ENCODE data around the gene BMPR1A. TPM values are rescaled to one million over a fixed set of nuclear protein-coding genes. Genes with fewer than 3 reads are reported as not detected.

The BMPR1A gene
- total RNA-seq, 2 donors from 2014 or later = 9.9 to 12.2 TPM

DNA sequence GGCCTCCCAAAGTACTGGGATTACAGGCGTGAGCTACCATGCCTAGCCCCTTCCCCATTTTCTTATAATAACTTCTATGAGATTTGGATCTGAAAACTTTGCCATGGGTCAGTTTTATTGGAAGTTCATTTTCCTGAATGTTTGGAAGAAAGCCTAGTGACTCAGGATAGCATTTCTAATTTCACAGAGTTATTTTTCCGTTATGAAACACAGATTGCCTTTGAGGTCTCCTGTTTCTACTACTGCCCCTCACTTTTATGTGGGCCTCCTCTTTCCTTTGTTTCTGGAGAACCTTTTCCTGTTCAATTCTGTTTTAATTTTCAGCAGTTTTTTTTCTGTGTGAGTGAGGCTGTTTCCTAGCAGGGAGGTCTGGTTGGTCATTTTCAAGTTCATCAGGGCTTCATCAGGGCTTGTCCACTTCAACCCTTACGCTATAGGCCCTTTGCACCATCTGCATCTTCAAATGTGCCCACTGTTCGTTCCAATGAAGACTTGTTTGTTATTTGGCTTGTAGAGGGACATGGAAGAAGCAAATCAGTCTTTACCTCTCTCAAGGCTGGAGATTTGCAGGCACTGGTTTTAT is 58.7 kb downstream of the BMPR1A start:
- DNase-seq = no peak
- no peak overlapping the region for H3K27ac ChIP-seq
- 85 to 87% methylated on average over 4 of the region's 4 CpGs for WGBS, 2 donors
- H3K4me1 ChIP-seq = peaks cover 7% of the 10 kb centered on the region
- H3K9me3 ChIP-seq = no peaks in the 10 kb centered on the region
- intact Hi-C loops (cut with DNase I) = no loop called here
- H3K27me3 ChIP-seq = no peaks in the 10 kb centered on the region
- no peaks in the 10 kb centered on the region for H3K36me3 ChIP-seq (replicated peaks in 1 of 2; ENCODE audit: insufficient read depth in 1 of 2, low read depth in 2 of 2)
- TF ChIP-seq, protein P1, sequence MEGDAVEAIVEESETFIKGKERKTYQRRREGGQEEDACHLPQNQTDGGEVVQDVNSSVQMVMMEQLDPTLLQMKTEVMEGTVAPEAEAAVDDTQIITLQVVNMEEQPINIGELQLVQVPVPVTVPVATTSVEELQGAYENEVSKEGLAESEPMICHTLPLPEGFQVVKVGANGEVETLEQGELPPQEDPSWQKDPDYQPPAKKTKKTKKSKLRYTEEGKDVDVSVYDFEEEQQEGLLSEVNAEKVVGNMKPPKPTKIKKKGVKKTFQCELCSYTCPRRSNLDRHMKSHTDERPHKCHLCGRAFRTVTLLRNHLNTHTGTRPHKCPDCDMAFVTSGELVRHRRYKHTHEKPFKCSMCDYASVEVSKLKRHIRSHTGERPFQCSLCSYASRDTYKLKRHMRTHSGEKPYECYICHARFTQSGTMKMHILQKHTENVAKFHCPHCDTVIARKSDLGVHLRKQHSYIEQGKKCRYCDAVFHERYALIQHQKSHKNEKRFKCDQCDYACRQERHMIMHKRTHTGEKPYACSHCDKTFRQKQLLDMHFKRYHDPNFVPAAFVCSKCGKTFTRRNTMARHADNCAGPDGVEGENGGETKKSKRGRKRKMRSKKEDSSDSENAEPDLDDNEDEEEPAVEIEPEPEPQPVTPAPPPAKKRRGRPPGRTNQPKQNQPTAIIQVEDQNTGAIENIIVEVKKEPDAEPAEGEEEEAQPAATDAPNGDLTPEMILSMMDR (IDR thresholded peaks at IDR 0.05) = no peak
- no peak for TF ChIP-seq POLR2A (IDR thresholded peaks at IDR 0.05)
- no peak overlapping the region for H3K4me3 ChIP-seq
- ATAC-seq = no peak

DNA sequence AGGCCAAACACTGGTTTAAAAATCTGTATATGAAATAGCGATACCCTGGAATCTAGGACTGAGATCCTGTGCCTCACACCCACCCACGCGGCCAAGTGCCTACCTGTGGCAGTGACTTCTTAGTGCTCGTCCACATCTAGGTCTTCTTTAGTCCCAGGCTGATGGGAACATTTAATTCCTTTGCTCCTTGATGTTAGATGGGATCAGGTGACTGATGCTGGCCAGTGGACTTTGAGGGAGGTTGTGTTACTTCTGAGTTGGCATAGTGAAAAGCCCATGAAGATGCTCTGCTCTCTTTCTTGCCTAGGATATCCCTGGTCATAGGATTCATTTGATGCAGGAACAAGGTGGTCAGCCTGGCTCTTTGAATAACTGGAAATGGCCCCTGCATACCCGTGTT is 59.2 kb downstream of the BMPR1A start:
- intact Hi-C loops (cut with DNase I) = no loop called here
- Histone ChIP-seq H3K4me3 (no peak overlapping the region), H3K27me3 (no peaks in the 10 kb centered on the region), H3K36me3 (replicated peaks in 1 of 2; ENCODE audit: insufficient read depth in 1 of 2, low read depth in 2 of 2) (no peaks in the 10 kb centered on the region), H3K9me3 (no peaks in the 10 kb centered on the region), H3K27ac (no peak overlapping the region), H3K4me1 (peaks cover 7% of the 10 kb centered on the region)
- DNase-seq (no peak), ATAC-seq (no peak)
- 93 to 95% methylated on average over 5 of the region's 5 CpGs for WGBS, 2 donors
- TF ChIP-seq, protein P1 (IDR thresholded peaks at IDR 0.05) = no peak
- no peak for TF ChIP-seq POLR2A (IDR thresholded peaks at IDR 0.05)

DNA sequence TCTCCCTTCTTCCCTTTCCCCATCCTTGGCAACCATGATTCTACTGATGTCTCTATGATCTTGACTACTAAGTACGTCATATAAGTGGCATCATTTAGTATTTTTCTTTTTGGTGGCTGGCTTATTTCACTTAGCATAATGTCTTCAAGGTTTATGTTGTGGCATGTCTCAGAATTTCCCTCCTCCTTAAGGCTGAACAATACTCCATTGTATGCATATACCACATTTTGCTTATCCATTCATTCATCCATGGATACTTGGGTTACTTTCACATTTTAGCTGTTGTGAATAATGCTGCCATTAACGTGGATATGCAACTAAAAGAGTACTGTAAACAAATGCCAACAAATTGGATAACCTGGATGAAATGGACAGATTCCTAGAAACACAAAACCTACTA is 60.8 kb downstream of the BMPR1A start:
- 82 to 83% methylated on average over 2 of the region's 2 CpGs for WGBS, 2 donors
- DNase-seq (no peak), ATAC-seq (no peak)
- H3K27me3 ChIP-seq = no peaks in the 10 kb centered on the region
- H3K27ac ChIP-seq = no peak overlapping the region
- H3K4me3 ChIP-seq = no peak overlapping the region
- intact Hi-C loops (cut with DNase I) = no loop called here
- no peaks in the 10 kb centered on the region for H3K9me3 ChIP-seq
- H3K36me3 ChIP-seq (replicated peaks in 1 of 2; ENCODE audit: insufficient read depth in 1 of 2, low read depth in 2 of 2) = no peaks in the 10 kb centered on the region
- peaks cover 7% of the 10 kb centered on the region for H3K4me1 ChIP-seq
- TF ChIP-seq, protein P1 (IDR thresholded peaks at IDR 0.05) = no peak
- no peak for TF ChIP-seq POLR2A (IDR thresholded peaks at IDR 0.05)

DNA sequence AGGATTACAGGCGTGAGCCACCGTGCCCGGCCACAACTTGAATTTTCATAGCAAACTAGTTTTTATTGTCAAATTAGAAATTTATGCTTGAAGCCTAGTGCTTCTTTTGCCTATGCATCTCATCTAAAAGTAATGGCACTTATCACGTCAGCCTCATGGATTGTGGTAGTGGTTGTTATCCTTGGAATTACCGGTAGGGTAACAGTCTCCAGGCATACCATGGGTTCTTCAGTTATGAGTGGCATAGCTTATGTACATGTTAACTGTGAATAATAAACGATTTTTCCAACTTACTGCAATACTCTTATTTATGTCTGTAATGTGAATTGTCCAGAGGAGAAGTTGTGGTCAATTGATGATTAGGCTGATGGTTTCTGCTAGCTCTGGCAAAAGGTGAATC is 63.1 kb downstream of the BMPR1A start:
- H3K9me3 ChIP-seq = no peaks in the 10 kb centered on the region
- H3K4me1 ChIP-seq = no peaks in the 10 kb centered on the region
- ATAC-seq (no peak), DNase-seq (no peak)
- TF ChIP-seq, protein P1 (IDR thresholded peaks at IDR 0.05) = no peak
- no peak for TF ChIP-seq POLR2A (IDR thresholded peaks at IDR 0.05)
- intact Hi-C loops (cut with DNase I) = no loop called here
- 76 to 80% methylated on average over 6 of the region's 6 CpGs for WGBS, 2 donors
- H3K27me3 ChIP-seq = no peaks in the 10 kb centered on the region
- no peak overlapping the region for H3K27ac ChIP-seq
- no peak overlapping the region for H3K4me3 ChIP-seq
- H3K36me3 ChIP-seq (replicated peaks in 1 of 2; ENCODE audit: insufficient read depth in 1 of 2, low read depth in 2 of 2) = no peaks in the 10 kb centered on the region

DNA sequence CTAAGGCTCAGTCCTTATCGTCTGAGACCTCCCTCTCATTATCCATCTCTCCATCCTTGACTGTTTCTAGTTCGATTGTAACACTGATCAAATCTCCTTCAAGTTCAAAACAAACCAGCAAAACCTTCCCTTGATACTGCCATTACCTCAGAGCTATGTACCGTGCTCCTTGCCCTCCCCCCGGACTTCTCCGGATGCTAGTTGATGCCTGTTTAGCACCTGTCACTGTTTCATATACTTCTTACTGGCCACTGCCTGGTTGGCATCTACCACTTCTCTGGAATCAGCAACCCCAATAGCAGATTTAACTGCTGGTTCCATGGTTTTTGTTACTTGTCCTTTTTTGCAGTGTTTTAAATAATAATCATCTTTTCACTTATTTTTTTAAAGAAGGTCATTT is 64.1 kb downstream of the BMPR1A start:
- H3K9me3 ChIP-seq = no peaks in the 10 kb centered on the region
- no peak overlapping the region for H3K27ac ChIP-seq
- no peaks in the 10 kb centered on the region for H3K36me3 ChIP-seq (replicated peaks in 1 of 2; ENCODE audit: insufficient read depth in 1 of 2, low read depth in 2 of 2)
- DNase-seq (no peak), ATAC-seq (no peak)
- no peaks in the 10 kb centered on the region for H3K4me1 ChIP-seq
- 90 to 95% methylated on average over 5 of the region's 5 CpGs for WGBS, 2 donors
- no peak for TF ChIP-seq POLR2A (IDR thresholded peaks at IDR 0.05)
- TF ChIP-seq, protein P1 (IDR thresholded peaks at IDR 0.05) = no peak
- intact Hi-C loops (cut with DNase I) = no loop called here
- H3K27me3 ChIP-seq = no peaks in the 10 kb centered on the region
- no peak overlapping the region for H3K4me3 ChIP-seq

Data from body of pancreas (tissue), 4 donors.